Esophagus squamous epithelium (tissue), 4 donors: ENCODE results near the gene EIPR1.

Experiments
- POLR2A ChIP-seq, 4 donors: fragments of 450-650 bp; IDR thresholded peaks; one replicate each; pipeline ENCODE4 v1.6.1; 2017; ENCODE audit warnings: antibody characterized with exemption in 4 of 4, mild to moderate bottlenecking in 4 of 4, moderate library complexity in 3 of 4
- TF ChIP-seq, protein P1 (sequence below), 6 experiments: fragments of 450-650 bp in 4 of 6; fragments of 200-600 bp in 2 of 6; sonication (generic) in 2 of 6; IDR thresholded peaks; one replicate each; pipeline ENCODE4 v1.5.1; 2016 to 2019; ENCODE audit warnings: antibody characterized with exemption in 6 of 6, mild to moderate bottlenecking in 4 of 6, moderate library complexity in 4 of 6

DNA sequence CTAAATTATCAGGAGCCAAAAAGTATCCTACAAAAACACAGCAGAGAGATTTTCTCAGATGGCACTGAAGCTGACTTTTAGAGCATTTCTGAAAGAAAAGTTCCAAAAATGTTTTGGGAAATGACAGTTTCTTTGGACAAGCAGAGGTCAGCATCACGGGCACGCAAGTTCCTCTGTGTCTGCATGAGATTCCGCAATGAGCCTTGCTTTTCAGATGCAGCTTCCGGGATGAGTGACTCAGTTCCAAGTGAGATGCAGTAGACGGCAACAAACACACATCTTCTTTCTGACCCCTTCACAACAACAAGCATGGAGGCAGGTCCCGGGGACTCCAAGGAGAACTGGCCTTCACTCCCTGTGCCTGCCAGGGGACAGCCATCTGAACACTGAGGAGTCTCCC lies 76.6 kb downstream of the EIPR1 start:
- TF ChIP-seq, protein P1, sequence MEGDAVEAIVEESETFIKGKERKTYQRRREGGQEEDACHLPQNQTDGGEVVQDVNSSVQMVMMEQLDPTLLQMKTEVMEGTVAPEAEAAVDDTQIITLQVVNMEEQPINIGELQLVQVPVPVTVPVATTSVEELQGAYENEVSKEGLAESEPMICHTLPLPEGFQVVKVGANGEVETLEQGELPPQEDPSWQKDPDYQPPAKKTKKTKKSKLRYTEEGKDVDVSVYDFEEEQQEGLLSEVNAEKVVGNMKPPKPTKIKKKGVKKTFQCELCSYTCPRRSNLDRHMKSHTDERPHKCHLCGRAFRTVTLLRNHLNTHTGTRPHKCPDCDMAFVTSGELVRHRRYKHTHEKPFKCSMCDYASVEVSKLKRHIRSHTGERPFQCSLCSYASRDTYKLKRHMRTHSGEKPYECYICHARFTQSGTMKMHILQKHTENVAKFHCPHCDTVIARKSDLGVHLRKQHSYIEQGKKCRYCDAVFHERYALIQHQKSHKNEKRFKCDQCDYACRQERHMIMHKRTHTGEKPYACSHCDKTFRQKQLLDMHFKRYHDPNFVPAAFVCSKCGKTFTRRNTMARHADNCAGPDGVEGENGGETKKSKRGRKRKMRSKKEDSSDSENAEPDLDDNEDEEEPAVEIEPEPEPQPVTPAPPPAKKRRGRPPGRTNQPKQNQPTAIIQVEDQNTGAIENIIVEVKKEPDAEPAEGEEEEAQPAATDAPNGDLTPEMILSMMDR (IDR thresholded peaks at IDR 0.05): no peak
- TF ChIP-seq POLR2A (IDR thresholded peaks at IDR 0.05): no peak
